Frontal cortex (tissue), 1 donor: ENCODE results near the gene CAST. TPM values are rescaled to one million over a fixed set of nuclear protein-coding genes. Genes with fewer than 3 reads are reported as not detected.

Source experiments
- total RNA-seq: library from RNA; depleted of rRNA; stranded (reverse); fragments of >200 nt; gene quantifications from one replicate; pipeline ENCODE4 v1.2.3, GENCODE V29; 2014

The CAST gene
- total RNA-seq, 1 donor from 2014 or later: 9.4 TPM

Other genes starting within 250 kb of the CAST start
- gene PCSK1, start 229.1 kb upstream of the CAST start, total RNA-seq: 2.9 TPM
- gene ERAP1, start 145.6 kb downstream of the CAST start, total RNA-seq: 12.6 TPM
- gene ERAP2, start 214.1 kb downstream of the CAST start, total RNA-seq: 6.1 TPM